ENCODE data around the gene VOPP1.

GRCh38 chr7:55423277-55423711 lies 149.0 kb downstream of the VOPP1 start:
- TF ChIP-seq POLR2A (conservative IDR thresholded peaks at IDR 0.05) (no peak), ATF3 (IDR thresholded peaks at IDR 0.05) (no peak), ATF3 (CRISPR knock-in tag; conservative IDR thresholded peaks at IDR 0.05) (no peak), EZH2 (IDR thresholded peaks at IDR 0.05; ENCODE audit: borderline replicate concordance, low read depth, low read length) (no peak), ZNF165 (CRISPR knock-in tag; IDR thresholded peaks at IDR 0.05; ENCODE audit: borderline replicate concordance) (no peak)
- TF ChIP-seq, protein P1, sequence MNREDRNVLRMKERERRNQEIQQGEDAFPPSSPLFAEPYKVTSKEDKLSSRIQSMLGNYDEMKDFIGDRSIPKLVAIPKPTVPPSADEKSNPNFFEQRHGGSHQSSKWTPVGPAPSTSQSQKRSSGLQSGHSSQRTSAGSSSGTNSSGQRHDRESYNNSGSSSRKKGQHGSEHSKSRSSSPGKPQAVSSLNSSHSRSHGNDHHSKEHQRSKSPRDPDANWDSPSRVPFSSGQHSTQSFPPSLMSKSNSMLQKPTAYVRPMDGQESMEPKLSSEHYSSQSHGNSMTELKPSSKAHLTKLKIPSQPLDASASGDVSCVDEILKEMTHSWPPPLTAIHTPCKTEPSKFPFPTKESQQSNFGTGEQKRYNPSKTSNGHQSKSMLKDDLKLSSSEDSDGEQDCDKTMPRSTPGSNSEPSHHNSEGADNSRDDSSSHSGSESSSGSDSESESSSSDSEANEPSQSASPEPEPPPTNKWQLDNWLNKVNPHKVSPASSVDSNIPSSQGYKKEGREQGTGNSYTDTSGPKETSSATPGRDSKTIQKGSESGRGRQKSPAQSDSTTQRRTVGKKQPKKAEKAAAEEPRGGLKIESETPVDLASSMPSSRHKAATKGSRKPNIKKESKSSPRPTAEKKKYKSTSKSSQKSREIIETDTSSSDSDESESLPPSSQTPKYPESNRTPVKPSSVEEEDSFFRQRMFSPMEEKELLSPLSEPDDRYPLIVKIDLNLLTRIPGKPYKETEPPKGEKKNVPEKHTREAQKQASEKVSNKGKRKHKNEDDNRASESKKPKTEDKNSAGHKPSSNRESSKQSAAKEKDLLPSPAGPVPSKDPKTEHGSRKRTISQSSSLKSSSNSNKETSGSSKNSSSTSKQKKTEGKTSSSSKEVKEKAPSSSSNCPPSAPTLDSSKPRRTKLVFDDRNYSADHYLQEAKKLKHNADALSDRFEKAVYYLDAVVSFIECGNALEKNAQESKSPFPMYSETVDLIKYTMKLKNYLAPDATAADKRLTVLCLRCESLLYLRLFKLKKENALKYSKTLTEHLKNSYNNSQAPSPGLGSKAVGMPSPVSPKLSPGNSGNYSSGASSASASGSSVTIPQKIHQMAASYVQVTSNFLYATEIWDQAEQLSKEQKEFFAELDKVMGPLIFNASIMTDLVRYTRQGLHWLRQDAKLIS (CRISPR knock-in tag; IDR thresholded peaks at IDR 0.05), result no peak
